Muscle layer of duodenum (tissue), 2 donors: ENCODE data around the gene KHDC4.

Source experiments
- H3K27ac ChIP-seq: one replicate; pipeline ENCODE4 v1.7.0; 2013; ENCODE audit warnings: mild to moderate bottlenecking, low read length
- H3K27me3 ChIP-seq: one replicate; pipeline ENCODE4 v1.7.0; 2013; ENCODE audit warnings: low read depth, mild to moderate bottlenecking, control low read depth, low read length
- H3K36me3 ChIP-seq, 2 donors: one replicate each; pipeline ENCODE4 v1.7.0; 2013; ENCODE audit warnings: low read length in 2 of 2, control low read depth in 1 of 2, mild to moderate bottlenecking in 1 of 2; ENCODE audit not compliant: insufficient read depth in 2 of 2, control insufficient read depth in 1 of 2
- H3K4me1 ChIP-seq, 2 donors: one replicate each; pipeline ENCODE4 v1.7.0; 2013; ENCODE audit warnings: low read length in 2 of 2, mild to moderate bottlenecking in 2 of 2, control low read depth in 1 of 2, moderate library complexity in 1 of 2; ENCODE audit not compliant: insufficient read depth in 2 of 2, control insufficient read depth in 1 of 2
- H3K4me3 ChIP-seq, 2 donors: one replicate each; pipeline ENCODE4 v1.7.0; 2013; ENCODE audit warnings: low read length in 2 of 2, low read depth in 1 of 2, mild to moderate bottlenecking in 1 of 2
- H3K9me3 ChIP-seq, 2 donors: one replicate each; pipeline ENCODE4 v1.7.0; 2013; ENCODE audit warnings: low read length in 2 of 2, control low read depth in 1 of 2, mild to moderate bottlenecking in 1 of 2; ENCODE audit not compliant: control insufficient read depth in 1 of 2
- donor health status: healthy.

KHDC4 gene

GRCh38 chr1:155934097-155934935, at the start of gene KHDC4:
Gene KHDC4, minus strand, starts transcription at chr1:155934413. Its CDS starts 40 bp downstream, at chr1:155934373.
- peaks cover 21 to 48% of the 10 kb centered on the region in 2 donors for H3K4me1 ChIP-seq
- peak within 1 kb of the TSS; percentile 94 for H3K27ac ChIP-seq
- H3K27me3 ChIP-seq = no peaks in the 10 kb centered on the region
- H3K36me3 ChIP-seq = peaks cover 12 to 14% of the 10 kb centered on the region in 2 donors
- no peaks in the 10 kb centered on the region for H3K9me3 ChIP-seq
- peak within 1 kb of the TSS; percentile 75 to 99 for H3K4me3 ChIP-seq

- Histone ChIP-seq H3K9me3 (no peaks in the 10 kb centered on the region), H3K4me1 (peaks cover 37 to 44% of the 10 kb centered on the region in 2 donors), H3K27me3 (no peaks in the 10 kb centered on the region), H3K27ac (peak overlapping the region; percentile 87), H3K4me3 (peak overlapping the region; percentile 17 to 19), H3K36me3 (peaks cover 0 to 6% of the 10 kb centered on the region in 2 donors)
Observed at GRCh38 chr1:155983191-155984024, 49.2 kb upstream of the KHDC4 start.

GRCh38 chr1:155982106-155982505, 47.9 kb upstream of the KHDC4 start:
- Histone ChIP-seq H3K4me1 (peaks cover 40 to 50% of the 10 kb centered on the region in 2 donors), H3K27ac (peak overlapping the region; percentile 87), H3K4me3 (peak overlapping the region; percentile 19 to 40), H3K27me3 (no peaks in the 10 kb centered on the region), H3K9me3 (no peaks in the 10 kb centered on the region), H3K36me3 (peaks cover 0 to 12% of the 10 kb centered on the region in 2 donors)

- Histone ChIP-seq H3K4me1 (peaks cover 45 to 53% of the 10 kb centered on the region in 2 donors), H3K9me3 (no peaks in the 10 kb centered on the region), H3K27me3 (no peaks in the 10 kb centered on the region), H3K27ac (peak overlapping the region; percentile 87), H3K4me3 (peak overlapping the region; percentile 40 to 89), H3K36me3 (peaks cover 0 to 12% of the 10 kb centered on the region in 2 donors)
Observed at GRCh38 chr1:155981266-155982088, 47.3 kb upstream of the KHDC4 start.

- Histone ChIP-seq H3K4me1 (peaks cover 55 to 69% of the 10 kb centered on the region in 2 donors), H3K27ac (peak overlapping the region; percentile 87), H3K9me3 (no peaks in the 10 kb centered on the region), H3K27me3 (no peaks in the 10 kb centered on the region), H3K4me3 (peak overlapping the region; percentile 83 to 89), H3K36me3 (peaks cover 0 to 12% of the 10 kb centered on the region in 2 donors)
Observed at GRCh38 chr1:155979597-155980343, 45.6 kb upstream of the KHDC4 start.

- peaks cover 61 to 77% of the 10 kb centered on the region in 2 donors for H3K4me1 ChIP-seq
- H3K27me3 ChIP-seq = no peaks in the 10 kb centered on the region
- peak overlapping the region; percentile 83 to 89 for H3K4me3 ChIP-seq
- no peaks in the 10 kb centered on the region for H3K9me3 ChIP-seq
- peak overlapping the region; percentile 87 for H3K27ac ChIP-seq
- peaks cover 0 to 12% of the 10 kb centered on the region in 2 donors for H3K36me3 ChIP-seq
Observed at GRCh38 chr1:155978973-155979429, 44.8 kb upstream of the KHDC4 start.

GRCh38 chr1:155978325-155978972, 44.2 kb upstream of the KHDC4 start, which contains the start of gene ARHGEF2:
Gene ARHGEF2, minus strand, starts transcription at chr1:155978547. Its CDS starts 120 bp downstream, at chr1:155978427.
- H3K36me3 ChIP-seq = peaks cover 0 to 12% of the 10 kb centered on the region in 2 donors
- H3K27ac ChIP-seq = peak within 1 kb of the TSS; percentile 87
- peak within 1 kb of the TSS; percentile 83 to 89 for H3K4me3 ChIP-seq
- H3K4me1 ChIP-seq = peaks cover 56 to 81% of the 10 kb centered on the region in 2 donors
- H3K27me3 ChIP-seq = no peaks in the 10 kb centered on the region
- no peaks in the 10 kb centered on the region for H3K9me3 ChIP-seq

- Histone ChIP-seq H3K36me3 (peaks cover 0 to 12% of the 10 kb centered on the region in 2 donors), H3K27ac (peak overlapping the region; percentile 87), H3K4me1 (peaks cover 56 to 84% of the 10 kb centered on the region in 2 donors), H3K27me3 (no peaks in the 10 kb centered on the region), H3K9me3 (no peaks in the 10 kb centered on the region), H3K4me3 (peak overlapping the region; percentile 83 to 89)
Observed at GRCh38 chr1:155977690-155978324, 43.6 kb upstream of the KHDC4 start.

- Histone ChIP-seq H3K9me3 (no peaks in the 10 kb centered on the region), H3K4me1 (peaks cover 56 to 85% of the 10 kb centered on the region in 2 donors), H3K27me3 (no peaks in the 10 kb centered on the region), H3K4me3 (peak overlapping the region; percentile 83 to 89), H3K36me3 (peaks cover 0 to 12% of the 10 kb centered on the region in 2 donors), H3K27ac (peak overlapping the region; percentile 87)
Observed at GRCh38 chr1:155976913-155977689, 42.9 kb upstream of the KHDC4 start.
